Testis (tissue), 3 donors: ENCODE data around the gene MAB21L3. TPM values are rescaled to one million over a fixed set of nuclear protein-coding genes. Genes with fewer than 3 reads are reported as not detected.

ENCODE experiments used
- DNase-seq: peaks from one replicate; pipeline ENCODE4 v3.0.0-alpha.2; 2019
- H3K27ac ChIP-seq, 2 donors: fragments of 200-600 bp; sonication (generic); one replicate each; pipeline ENCODE4 v1.5.1; 2019
- H3K27me3 ChIP-seq: fragments of 200-600 bp; sonication (generic); one replicate; pipeline ENCODE4 v1.5.1; 2019
- H3K36me3 ChIP-seq: fragments of 200-600 bp; sonication (generic); one replicate; pipeline ENCODE4 v1.5.1; 2017; ENCODE audit warnings: low read depth; ENCODE audit errors: missing control alignments
- H3K4me1 ChIP-seq: fragments of 200-600 bp; sonication (generic); one replicate; pipeline ENCODE4 v1.5.1; 2019
- H3K4me3 ChIP-seq, 2 donors: fragments of 200-600 bp; sonication (generic); one replicate each; pipeline ENCODE4 v1.5.1; 2017 to 2019
- H3K9me3 ChIP-seq: fragments of 200-600 bp; sonication (generic); one replicate; pipeline ENCODE4 v1.5.1; 2017
- CTCF ChIP-seq, 3 experiments: fragments of 450-650 bp in 2 of 3; fragments of 200-600 bp in 1 of 3; sonication (generic) in 1 of 3; IDR thresholded peaks; one replicate each; pipeline ENCODE4 v1.5.1; 2016 to 2019; ENCODE audit warnings: antibody characterized with exemption in 3 of 3, mild to moderate bottlenecking in 2 of 3, moderate library complexity in 1 of 3
- POLR2A ChIP-seq: fragments of 450-650 bp; IDR thresholded peaks from one replicate; pipeline ENCODE4 v1.6.1; 2017; ENCODE audit warnings: antibody characterized with exemption, mild to moderate bottlenecking, moderate library complexity
- WGBS, 2 donors: methylation state at CpG; one replicate each; pipeline ENCODE4 v1.1.5; 2018; 5-methylcytosine and 5-hydroxymethylcytosine counted together
- intact Hi-C: fragments of 100-400 bp; cut with DNase I; formaldehyde crosslinking; loops from one replicate; pipeline ENCODE4 v1.15.1; 2023; ENCODE audit warnings: low total_unique reads
- polyA plus RNA-seq: library from polyadenylated mRNA; stranded (reverse); fragments of 350-450 nt; fragmentation: Illumina TruSeq; extraction: RNeasy Lipid Tissue Mini Kit (QIAGEN cat#74804); gene quantifications from one replicate; pipeline ENCODE4 v1.2.3, GENCODE V29; 2014; ENCODE audit warnings: low read depth, low replicate concordance; ENCODE audit not compliant: insufficient read depth
- total RNA-seq, 2 donors: library from RNA; depleted of rRNA; stranded (reverse); fragments of >200 nt; gene quantifications; one replicate each; pipeline ENCODE4 v1.2.3, GENCODE V29; 2016

The MAB21L3 gene
- total and polyA plus RNA-seq, 3 donors from 2014 or later: 0.37 to 3.8 (median 1.8) TPM

- Histone ChIP-seq H3K9me3 (no peaks in the 10 kb centered on the region), H3K4me3 (no peak overlapping the region), H3K36me3 (no peaks in the 10 kb centered on the region), H3K27ac (no peak overlapping the region), H3K27me3 (no peaks in the 10 kb centered on the region), H3K4me1 (no peaks in the 10 kb centered on the region)
- DNase-seq: no peak
- intact Hi-C loops: no loop called here
- 66 to 73% methylated on average over 2 of the region's 2 CpGs for WGBS, 2 donors
- no peak for TF ChIP-seq CTCF (IDR thresholded peaks at IDR 0.05)
- TF ChIP-seq POLR2A: no peak
Observed at GRCh38 chr1:116105996-116106395, 5.2 kb upstream of the MAB21L3 start.

- WGBS, 2 donors: 92 to 94% methylated on average over 4 of the region's 4 CpGs
- no peak overlapping the region for H3K27ac ChIP-seq
- no peaks in the 10 kb centered on the region for H3K27me3 ChIP-seq
- no peak overlapping the region for H3K4me3 ChIP-seq
- H3K9me3 ChIP-seq: no peaks in the 10 kb centered on the region
- no peak for TF ChIP-seq POLR2A
- no peak for TF ChIP-seq CTCF (IDR thresholded peaks at IDR 0.05)
- DNase-seq: no peak
- H3K4me1 ChIP-seq: no peaks in the 10 kb centered on the region
- intact Hi-C loops: no loop called here
- no peaks in the 10 kb centered on the region for H3K36me3 ChIP-seq
Observed at GRCh38 chr1:116106646-116107045, 4.6 kb upstream of the MAB21L3 start.

GRCh38 chr1:116107371-116107770 is 3.8 kb upstream of the MAB21L3 start:
- H3K4me1 ChIP-seq: no peaks in the 10 kb centered on the region
- WGBS, 2 donors: 90 to 92% methylated on average over 4 of the region's 4 CpGs

GRCh38 chr1:116111524-116112021 is 374 bp downstream of the MAB21L3 start:
- Histone ChIP-seq H3K4me3 (no peak overlapping the region), H3K36me3 (no peaks in the 10 kb centered on the region), H3K9me3 (no peaks in the 10 kb centered on the region), H3K27me3 (no peaks in the 10 kb centered on the region), H3K27ac (no peak overlapping the region), H3K4me1 (no peaks in the 10 kb centered on the region)
- DNase-seq: no peak
- WGBS, 2 donors: 45 to 47% methylated on average over 11 of the region's 11 CpGs
- no peak for TF ChIP-seq POLR2A
- TF ChIP-seq CTCF (IDR thresholded peaks at IDR 0.05): no peak
- intact Hi-C loops: no loop called here

More at GRCh38 chr1:116107371-116107770, 3.8 kb upstream of the MAB21L3 start:
- Histone ChIP-seq H3K36me3 (no peaks in the 10 kb centered on the region), H3K9me3 (no peaks in the 10 kb centered on the region), H3K4me3 (no peak overlapping the region), H3K27me3 (no peaks in the 10 kb centered on the region), H3K27ac (no peak overlapping the region)
- TF ChIP-seq CTCF (IDR thresholded peaks at IDR 0.05) (no peak), POLR2A (no peak)
- intact Hi-C loops: no loop called here
- DNase-seq: no peak

- Histone ChIP-seq H3K36me3 (no peaks in the 10 kb centered on the region), H3K9me3 (no peaks in the 10 kb centered on the region), H3K27me3 (no peaks in the 10 kb centered on the region), H3K4me1 (no peaks in the 10 kb centered on the region), H3K4me3 (no peak overlapping the region), H3K27ac (no peak overlapping the region)
- no peak for DNase-seq
- intact Hi-C loops: no loop called here
- TF ChIP-seq CTCF (IDR thresholded peaks at IDR 0.05) (no peak), POLR2A (no peak)
- WGBS, 2 donors: 79 to 93% methylated on average over 4 of the region's 4 CpGs
Observed at GRCh38 chr1:116112388-116113140, 1.4 kb downstream of the MAB21L3 start.
